HepG2 (cell line): Measurements from ENCODE around the gene DUSP15. TPM values are rescaled to one million over a fixed set of nuclear protein-coding genes. Genes with fewer than 3 reads are reported as not detected.

ENCODE experiments used
- AKAP8 ChIP-seq: sonication (generic); formaldehyde crosslinking; IDR thresholded peaks from 2 replicates; pipeline ENCODE4 v1.5.1; 2020; ENCODE audit warnings: mild to moderate bottlenecking, missing genetic modification reagents
- ESRRA ChIP-seq: sonication (generic); formaldehyde crosslinking; IDR thresholded peaks from 2 replicates; pipeline ENCODE4 v1.5.1; 2020; ENCODE audit warnings: mild to moderate bottlenecking, low read depth, missing genetic modification reagents
- HOXA3 ChIP-seq: sonication (generic); formaldehyde crosslinking; IDR thresholded peaks from 2 replicates; pipeline ENCODE4 v1.5.0; 2020; ENCODE audit warnings: missing genetic modification reagents
- KDM3A ChIP-seq: IDR thresholded peaks from 2 replicates; pipeline ENCODE4 v1.6.1; 2018; ENCODE audit warnings: low read depth, missing compliant biosample characterization
- KIAA2018 ChIP-seq: sonication (generic); formaldehyde crosslinking; IDR thresholded peaks from 2 replicates; pipeline ENCODE4 v1.5.0; 2020; ENCODE audit warnings: mild to moderate bottlenecking, missing genetic modification reagents, borderline replicate concordance
- NR1H2 ChIP-seq: sonication (generic); formaldehyde crosslinking; IDR thresholded peaks from 2 replicates; pipeline ENCODE4 v1.8.1; 2022; ENCODE audit warnings: low read depth, missing genetic modification reagents, borderline replicate concordance
- SALL2 ChIP-seq: sonication (generic); formaldehyde crosslinking; IDR thresholded peaks from 2 replicates; pipeline ENCODE4 v1.8.1; 2023; ENCODE audit warnings: mild to moderate bottlenecking, missing genetic modification reagents, inconsistent platforms
- TBX2 ChIP-seq: sonication (generic); formaldehyde crosslinking; IDR thresholded peaks from 2 replicates; pipeline ENCODE4 v1.5.0; 2020; ENCODE audit warnings: missing genetic modification reagents, mild to moderate bottlenecking, borderline replicate concordance
- YY1 ChIP-seq: IDR thresholded peaks from 2 replicates; pipeline ENCODE4 v1.6.1; 2011; ENCODE audit warnings: low read length, low read depth, moderate library complexity, mild to moderate bottlenecking; ENCODE audit not compliant: insufficient read depth, insufficient replicate concordance
- ZKSCAN5 ChIP-seq: sonication (generic); formaldehyde crosslinking; IDR thresholded peaks from 2 replicates; pipeline ENCODE4 v1.5.1; 2020; ENCODE audit warnings: mild to moderate bottlenecking, missing genetic modification reagents
- ZNF121 ChIP-seq: sonication (generic); formaldehyde crosslinking; IDR thresholded peaks from 2 replicates; pipeline ENCODE4 v1.5.0; 2020; ENCODE audit warnings: mild to moderate bottlenecking, missing genetic modification reagents
- ZNF703 ChIP-seq: sonication (generic); formaldehyde crosslinking; IDR thresholded peaks from 2 replicates; pipeline ENCODE4 v1.5.1; 2020; ENCODE audit warnings: missing genetic modification reagents, mild to moderate bottlenecking, moderate library complexity, borderline replicate concordance
- ZNF879 ChIP-seq: sonication (generic); formaldehyde crosslinking; IDR thresholded peaks from 2 replicates; pipeline ENCODE4 v1.8.1; 2023; ENCODE audit warnings: missing genetic modification reagents
- ZSCAN21 ChIP-seq: sonication (generic); formaldehyde crosslinking; IDR thresholded peaks from 2 replicates; pipeline ENCODE4 v1.8.0; 2022; ENCODE audit warnings: mild to moderate bottlenecking, missing genetic modification reagents, moderate library complexity, borderline replicate concordance
- ZSCAN31 ChIP-seq: sonication (generic); formaldehyde crosslinking; IDR thresholded peaks from 2 replicates; pipeline ENCODE4 v1.5.0; 2020; ENCODE audit warnings: low read depth, mild to moderate bottlenecking, missing genetic modification reagents
- polyA plus RNA-seq, 8 experiments: library from polyadenylated mRNA; depleted of rRNA in 3 of 8; stranded (reverse) in 7 of 8; unstranded in 1 of 8; fragments of >200 nt; fragmentation: Illumina TruSeq in 4 of 8; extraction: Trizol in 4 of 8; gene quantifications; 2 replicates each; pipeline versions ENCODE4 v1.2.1 to v1.2.3, GENCODE V29; 2011 to 2016; ENCODE audit warnings: low read depth in 4 of 8, missing spikeins in 1 of 8, mixed read lengths in 1 of 8; ENCODE audit not compliant: insufficient read depth in 1 of 8
- total RNA-seq, 5 experiments: library from RNA; depleted of rRNA; stranded (reverse); fragments of >200 nt; fragmentation: Illumina TruSeq; extraction: Trizol; gene quantifications; 2 replicates each; pipeline ENCODE4 v1.2.3, GENCODE V29; 2016; ENCODE audit warnings: low read depth in 1 of 5
- TF ChIP-seq, protein P1 (sequence below): sonication (generic); formaldehyde crosslinking; IDR thresholded peaks from 2 replicates; pipeline ENCODE4 v1.4.0; 2020; ENCODE audit warnings: missing genetic modification reagents, borderline replicate concordance

Gene DUSP15
- total and polyA plus RNA-seq, 2 of the 13 experiments (the other 11 are each of a cell fraction or from before 2014, with no cell fraction given), result 0.17 to 0.93 TPM

- TF ChIP-seq KIAA2018 (CRISPR knock-in tag) (no peak), ZNF121 (CRISPR knock-in tag) (0 out of 2 replicates have a peak, but pooled peaks have one; percentile 13), TBX2 (CRISPR knock-in tag) (peak; percentile 14), ZNF703 (0 out of 2 replicates have a peak, but pooled peaks have one; percentile 40), ZSCAN21 (CRISPR knock-in tag) (0 out of 2 replicates have a peak, but pooled peaks have one; percentile 50), ZKSCAN5 (no peak), ESRRA (CRISPR knock-in tag) (no peak), NR1H2 (no peak), ZNF879 (CRISPR knock-in tag) (no peak), AKAP8 (CRISPR knock-in tag) (0 out of 2 replicates have a peak, but pooled peaks have one; percentile 39), YY1 (peak; percentile 18), ZSCAN31 (peak; percentile 78; the same call in 1 of the 2 replicates), HOXA3 (CRISPR knock-in tag) (peak; percentile 30; the same call in 1 of the 2 replicates), SALL2 (CRISPR knock-in tag) (no peak), KDM3A (CRISPR knock-in tag) (no peak)
- TF ChIP-seq, protein P1, sequence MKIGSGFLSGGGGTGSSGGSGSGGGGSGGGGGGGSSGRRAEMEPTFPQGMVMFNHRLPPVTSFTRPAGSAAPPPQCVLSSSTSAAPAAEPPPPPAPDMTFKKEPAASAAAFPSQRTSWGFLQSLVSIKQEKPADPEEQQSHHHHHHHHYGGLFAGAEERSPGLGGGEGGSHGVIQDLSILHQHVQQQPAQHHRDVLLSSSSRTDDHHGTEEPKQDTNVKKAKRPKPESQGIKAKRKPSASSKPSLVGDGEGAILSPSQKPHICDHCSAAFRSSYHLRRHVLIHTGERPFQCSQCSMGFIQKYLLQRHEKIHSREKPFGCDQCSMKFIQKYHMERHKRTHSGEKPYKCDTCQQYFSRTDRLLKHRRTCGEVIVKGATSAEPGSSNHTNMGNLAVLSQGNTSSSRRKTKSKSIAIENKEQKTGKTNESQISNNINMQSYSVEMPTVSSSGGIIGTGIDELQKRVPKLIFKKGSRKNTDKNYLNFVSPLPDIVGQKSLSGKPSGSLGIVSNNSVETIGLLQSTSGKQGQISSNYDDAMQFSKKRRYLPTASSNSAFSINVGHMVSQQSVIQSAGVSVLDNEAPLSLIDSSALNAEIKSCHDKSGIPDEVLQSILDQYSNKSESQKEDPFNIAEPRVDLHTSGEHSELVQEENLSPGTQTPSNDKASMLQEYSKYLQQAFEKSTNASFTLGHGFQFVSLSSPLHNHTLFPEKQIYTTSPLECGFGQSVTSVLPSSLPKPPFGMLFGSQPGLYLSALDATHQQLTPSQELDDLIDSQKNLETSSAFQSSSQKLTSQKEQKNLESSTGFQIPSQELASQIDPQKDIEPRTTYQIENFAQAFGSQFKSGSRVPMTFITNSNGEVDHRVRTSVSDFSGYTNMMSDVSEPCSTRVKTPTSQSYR, result 0 out of 2 replicates have a peak, but pooled peaks have one; percentile 26
These were observed at the start of gene DUSP15, which contains the start of gene TTLL9 (continued) for GRCh38 chr20:31869942-31870725.
